GM21717 (cell line): Measurements from ENCODE around the gene FAM131C.
"Not testable (repeated sequence)": the region's sequence is repeated elsewhere in the genome, so short reads cannot be mapped to it uniquely, and the experiment has no call there.

Experiments used
- ATAC-seq: cut with Tn5 transposase; IDR thresholded peaks from one replicate; pipeline ENCODE4 v1.9.1; 2021; ENCODE audit warnings: mild to moderate bottlenecking, moderate library complexity; ENCODE audit not compliant: unreplicated experiment

The FAM131C gene

DNA sequence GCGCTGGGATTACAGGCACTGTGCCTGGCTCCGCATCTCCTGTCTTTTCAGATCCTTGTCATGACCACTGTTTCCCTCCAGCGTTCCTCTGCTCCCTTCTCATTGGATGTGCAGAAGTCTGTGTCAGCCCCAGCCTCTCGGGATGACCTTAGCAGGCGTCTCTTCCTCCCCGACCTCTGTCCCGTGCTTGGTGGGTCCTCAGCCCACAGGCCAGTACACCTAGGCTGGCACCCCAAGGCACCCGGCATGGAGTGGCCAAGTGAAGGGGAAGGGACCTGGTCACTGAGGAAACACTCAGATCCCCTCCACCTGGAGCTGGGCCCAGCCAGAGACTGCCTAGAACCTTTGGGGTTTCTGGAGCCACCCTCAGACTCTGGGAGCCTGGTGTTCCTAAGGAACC is 32.3 kb downstream of the FAM131C start:
- ATAC-seq: no peak

DNA sequence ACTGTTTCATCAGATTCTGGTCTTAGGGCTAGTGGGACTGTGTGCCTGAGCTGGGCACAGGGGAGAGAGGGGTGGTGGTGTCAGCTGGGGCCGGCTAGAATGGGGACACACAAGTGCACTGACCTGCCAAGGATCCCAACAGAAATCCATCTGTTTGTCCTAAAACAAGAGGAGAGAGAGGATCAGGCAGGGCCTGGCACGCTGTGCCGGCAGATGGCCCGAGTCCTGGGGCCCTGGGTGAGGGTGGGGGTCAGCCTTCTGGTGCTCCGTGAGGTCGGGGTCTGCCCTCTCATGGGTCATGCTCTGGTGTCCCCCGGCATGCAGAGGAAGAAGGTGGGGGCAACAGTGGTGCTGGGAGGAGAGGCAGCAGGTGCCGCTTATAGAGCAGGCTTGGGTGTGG is 33.6 kb downstream of the FAM131C start:
- not testable (repeated sequence) for ATAC-seq

DNA sequence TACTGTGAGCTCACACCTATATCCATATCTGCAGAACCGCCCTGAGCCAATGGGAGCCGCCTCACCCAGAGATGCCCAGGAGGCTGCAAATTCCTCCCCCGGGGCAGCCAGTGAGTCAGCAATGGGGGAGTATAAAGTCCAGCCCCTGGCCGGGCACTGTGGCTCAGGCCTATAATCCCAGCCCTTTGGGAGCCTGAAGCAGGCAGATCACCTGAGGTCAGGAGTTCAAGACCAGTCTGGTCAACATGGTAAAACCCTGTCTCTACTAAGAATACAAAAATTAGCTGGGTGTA is 34.9 kb downstream of the FAM131C start:
- ATAC-seq: no peak

DNA sequence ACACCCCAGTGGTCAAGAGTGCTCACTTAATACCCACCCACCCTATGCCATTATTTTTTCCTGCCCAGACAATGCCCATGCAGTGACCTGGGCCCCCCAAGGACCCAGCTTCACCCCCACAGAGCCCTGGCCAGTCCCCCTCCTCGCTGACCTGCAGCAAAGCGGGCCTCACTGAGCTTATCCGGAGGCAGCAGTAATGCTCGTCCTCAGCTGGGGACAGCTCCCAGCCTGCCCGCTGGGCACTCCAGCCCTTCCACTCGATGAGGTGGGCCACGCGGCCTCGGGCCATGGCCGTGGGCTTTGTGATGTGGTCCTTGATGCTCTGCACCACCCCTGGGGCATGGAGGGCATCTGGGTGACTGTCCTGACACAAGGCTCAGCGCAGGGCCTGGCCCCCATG is 37.0 kb downstream of the FAM131C start:
- ATAC-seq: not testable (repeated sequence)

DNA sequence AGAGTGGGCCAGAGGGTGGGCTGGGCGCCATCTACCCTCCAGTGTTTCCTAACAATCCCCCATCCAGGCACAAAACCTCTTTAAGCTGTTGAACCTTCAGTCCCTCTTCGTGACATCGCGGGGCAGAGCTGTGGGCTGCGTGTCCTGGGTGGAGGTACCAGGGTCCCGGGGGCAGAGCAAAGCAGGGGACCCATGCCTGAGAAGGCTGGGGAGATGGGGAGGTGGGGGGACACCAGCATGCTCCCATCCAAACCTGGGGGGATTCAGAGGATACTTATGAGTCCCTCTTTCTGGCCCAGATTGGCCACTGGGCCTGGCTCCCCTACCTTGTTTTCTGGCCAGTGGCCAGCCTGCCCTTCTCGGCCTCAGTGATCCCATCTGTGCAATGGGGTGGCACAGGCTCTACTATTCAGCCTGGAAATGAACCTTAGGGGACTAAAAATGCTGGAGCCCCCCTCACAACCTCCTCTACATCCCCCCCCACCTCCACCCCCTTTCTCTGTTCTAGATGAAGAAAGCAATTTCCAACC is 40.3 kb downstream of the FAM131C start:
- ATAC-seq: not testable (repeated sequence)

DNA sequence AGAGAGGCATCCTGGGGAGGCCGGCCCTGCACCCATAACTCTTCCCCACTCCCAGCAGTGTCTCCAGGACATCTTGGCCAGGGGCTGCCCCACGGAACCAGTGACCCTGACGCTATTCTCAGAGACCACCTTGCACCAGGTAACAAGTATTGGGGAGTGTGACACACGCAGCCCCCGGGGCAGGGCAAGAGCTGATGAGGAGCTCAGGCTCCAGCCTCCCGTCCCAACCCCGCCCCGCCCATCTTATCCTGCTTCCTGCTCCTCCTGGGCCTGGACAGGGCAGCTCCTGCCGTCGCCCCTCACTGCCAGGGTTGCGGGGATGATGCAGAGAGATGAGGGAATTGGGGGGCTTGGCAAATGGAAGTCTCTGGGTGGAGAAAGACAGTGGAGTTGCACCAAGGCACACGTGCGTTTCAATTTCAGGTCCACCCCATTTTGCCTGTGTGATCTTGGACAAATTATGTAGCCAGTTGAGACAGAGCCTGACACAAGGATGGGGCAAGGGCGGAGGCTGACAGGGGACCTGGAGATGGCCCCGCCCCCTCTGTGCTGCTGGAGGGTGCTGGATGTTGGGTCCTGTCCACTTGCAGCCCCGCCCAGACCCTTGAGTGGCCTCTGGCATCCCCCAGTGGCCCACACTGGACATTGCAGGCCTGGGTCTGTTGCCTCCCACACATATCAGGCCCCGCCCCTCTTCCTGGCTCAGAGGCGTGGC is 40.9 kb downstream of the FAM131C start:
- no peak for ATAC-seq

DNA sequence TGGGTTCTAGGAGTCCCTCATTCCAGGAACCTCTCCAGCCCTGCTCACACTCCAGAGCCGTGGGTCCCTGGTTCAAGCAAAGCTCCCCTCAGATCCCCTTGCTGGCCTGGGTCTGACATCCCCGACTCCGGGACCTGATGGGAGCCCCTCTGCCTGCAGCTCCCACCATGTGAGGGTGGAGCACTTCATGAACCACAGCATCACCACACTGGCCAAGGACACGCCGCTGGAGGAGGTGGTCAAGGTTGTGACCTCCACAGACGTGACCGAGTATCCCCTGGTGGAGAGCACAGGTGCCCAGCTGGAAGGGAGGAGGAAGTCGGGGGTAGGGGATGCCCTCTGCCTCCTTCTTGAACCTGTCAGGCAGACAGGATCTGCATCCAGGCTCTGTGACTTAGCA is 41.9 kb downstream of the FAM131C start:
- no peak for ATAC-seq

DNA sequence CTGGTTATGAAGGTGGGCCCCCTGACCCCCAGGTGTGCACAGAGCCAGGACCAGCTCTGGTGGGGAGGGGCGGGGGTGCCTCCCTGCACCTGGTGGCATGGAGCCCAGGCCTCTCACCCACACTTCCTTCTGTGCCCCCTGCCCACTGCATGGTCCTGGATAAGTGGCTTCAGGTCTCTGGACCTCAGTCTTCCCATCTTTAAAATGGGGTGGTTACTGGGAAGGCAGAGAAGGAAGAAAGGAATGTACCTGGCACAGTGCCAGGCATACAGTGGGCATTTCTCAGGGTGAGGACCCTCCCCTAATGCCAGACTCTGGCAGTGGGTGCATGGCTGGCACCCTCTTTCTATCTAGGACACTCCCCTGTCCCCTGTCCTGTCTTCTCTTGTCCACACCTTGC is 44.2 kb downstream of the FAM131C start:
- ATAC-seq: no peak

DNA sequence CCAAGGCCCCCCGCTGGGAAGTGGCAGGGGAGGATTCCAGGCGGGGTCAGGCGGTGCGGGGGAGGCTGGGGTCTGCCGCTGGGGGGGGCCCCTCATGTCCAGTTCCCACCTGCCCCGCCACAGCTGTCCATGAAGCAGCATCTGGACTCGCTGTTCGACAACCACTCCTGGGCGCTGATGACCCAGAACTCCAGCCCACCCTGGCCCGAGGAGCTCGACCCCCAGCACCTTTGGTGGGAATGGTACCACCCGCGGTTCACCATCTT is 44.5 kb downstream of the FAM131C start:
- not testable (repeated sequence) for ATAC-seq

DNA sequence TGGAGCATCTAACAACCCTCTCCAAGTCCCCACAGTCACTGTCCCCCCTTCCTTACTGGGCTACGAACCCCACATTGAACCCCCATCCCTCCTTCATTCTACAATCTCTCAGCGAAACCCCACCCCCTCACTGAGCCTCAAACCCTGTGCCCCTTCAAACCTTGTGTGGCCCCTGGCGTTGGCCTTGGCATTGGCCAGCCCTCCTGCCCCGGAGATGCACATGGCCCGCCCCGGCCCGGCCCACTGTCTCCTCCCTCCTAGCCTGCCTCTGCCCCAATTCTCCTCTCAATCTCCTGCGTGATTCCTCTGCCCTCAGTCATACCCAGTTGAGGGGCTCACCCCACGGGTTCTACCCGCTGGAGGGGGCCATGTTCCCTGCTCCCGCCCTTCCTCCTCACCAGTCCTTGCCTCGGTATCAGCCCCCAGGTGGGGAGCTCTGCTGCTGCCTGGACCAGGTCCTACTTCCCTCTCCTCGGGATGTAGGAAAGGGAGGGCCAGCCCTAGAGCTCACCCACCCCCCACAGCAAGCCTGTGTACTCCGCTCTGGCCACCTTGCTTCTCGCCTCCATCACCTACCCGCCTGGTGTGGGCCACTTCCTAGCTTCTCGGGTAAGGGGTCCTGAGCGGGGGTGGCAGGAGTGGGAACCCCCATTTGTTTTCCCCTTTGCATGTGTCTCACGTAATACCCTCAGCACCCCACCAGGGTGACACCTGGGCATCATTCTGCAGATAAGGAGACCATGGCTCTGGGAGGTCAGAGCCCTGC is 45.0 kb downstream of the FAM131C start:
- no peak for ATAC-seq

DNA sequence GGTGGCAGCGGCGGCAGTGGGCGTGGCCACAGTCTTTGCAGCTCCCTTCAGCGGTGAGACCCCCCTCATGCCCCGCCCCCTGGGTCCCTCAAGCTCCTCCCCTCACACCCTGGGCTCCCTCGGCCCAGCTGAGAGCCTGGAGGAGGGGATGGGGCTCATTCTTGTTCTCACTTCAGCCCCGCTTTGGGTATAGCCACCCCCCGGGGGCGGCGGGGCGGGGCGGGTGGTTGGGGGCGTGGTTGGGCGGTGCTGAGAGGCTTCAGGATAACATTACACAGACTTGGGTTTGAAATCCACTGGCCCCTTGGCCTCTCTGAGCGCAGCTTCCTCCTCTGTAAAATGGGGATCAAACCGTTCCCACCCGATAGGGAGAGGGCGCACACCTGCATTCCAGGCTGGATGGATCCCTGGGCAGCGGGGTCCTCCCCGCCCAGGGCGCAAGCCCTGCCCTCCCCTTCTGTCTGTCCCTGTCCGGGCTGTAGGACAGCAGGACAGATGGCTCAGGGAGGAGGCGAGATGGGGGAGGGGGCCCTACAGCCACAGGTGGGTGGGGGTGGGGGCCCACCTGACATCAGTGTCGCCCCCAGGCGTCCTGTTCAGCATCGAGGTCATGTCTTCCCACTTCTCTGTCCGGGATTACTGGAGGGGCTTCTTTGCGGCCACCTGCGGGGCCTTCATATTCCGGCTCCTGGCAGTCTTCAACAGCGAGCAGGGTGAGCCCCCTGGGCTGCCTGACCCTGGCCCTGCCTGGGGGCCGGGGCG is 46.5 kb downstream of the FAM131C start:
- no peak for ATAC-seq

DNA sequence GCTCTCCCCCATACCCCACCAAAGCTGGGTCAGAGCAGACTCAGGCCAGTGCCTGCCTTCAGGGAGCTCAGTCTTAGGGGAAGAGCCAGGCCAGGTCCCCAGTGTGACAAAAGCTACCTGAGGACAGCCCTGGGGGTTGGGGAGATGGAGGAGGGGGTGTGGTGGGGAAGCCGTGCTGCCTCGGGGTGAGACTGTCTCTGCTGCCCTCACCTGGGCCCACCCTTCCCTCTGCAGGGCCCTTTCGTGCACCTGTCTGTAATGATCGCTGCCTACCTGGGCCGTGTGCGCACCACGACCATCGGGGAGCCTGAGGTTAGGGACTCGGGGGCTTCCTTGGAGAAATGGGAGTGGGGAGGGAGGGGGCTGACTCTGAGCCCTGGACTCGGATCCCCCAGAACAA is 47.1 kb downstream of the FAM131C start:
- ATAC-seq: not testable (repeated sequence)

DNA sequence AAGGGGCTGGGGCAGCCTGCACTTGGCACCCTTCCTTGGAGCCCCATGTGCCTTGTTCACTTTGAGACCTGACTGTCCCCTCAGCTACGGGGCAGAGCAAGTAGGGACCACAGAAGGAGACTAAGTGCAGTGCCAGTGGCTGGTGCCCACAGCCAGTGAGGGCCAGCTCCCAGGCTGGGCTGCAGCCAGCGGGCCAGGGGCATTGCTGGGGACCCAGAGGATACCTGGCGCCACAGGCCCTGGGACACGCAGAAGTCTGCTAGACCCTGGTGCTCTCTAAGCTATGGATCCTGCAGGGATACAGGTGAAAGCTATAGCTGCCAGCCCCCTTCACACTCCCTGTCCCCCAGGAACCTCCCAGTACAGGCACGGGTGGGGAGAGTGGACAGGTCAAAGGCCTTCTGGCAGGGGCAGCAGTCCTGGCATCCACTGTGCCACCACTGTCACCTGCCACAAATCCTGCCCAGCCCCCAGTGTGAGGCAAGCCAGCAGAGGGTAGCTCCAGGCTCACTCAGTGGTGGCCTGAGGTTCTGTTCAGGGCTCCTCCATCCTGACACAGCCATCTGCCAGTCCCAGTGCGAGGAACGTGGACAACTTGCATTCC is 50.3 kb downstream of the FAM131C start:
- ATAC-seq: no peak

DNA sequence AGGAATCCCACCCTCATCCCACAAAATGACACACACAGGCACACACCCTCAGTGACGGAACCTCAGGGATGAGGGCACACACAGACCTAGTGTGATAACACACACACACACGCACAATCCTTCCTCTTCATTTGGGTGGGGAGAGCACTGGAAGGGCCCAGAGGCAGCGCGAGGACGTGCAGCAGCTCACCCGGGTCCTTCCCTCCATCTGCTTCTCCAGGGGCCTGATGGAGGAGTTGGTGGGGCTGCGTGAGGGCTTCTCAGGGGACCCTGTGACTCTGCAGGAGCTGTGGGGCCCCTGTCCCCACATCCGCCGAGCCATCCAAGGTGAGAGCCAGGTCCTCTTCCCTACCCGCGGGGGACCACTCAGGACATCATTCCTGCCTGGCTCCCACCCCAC is 51.1 kb downstream of the FAM131C start:
- ATAC-seq: no peak

DNA sequence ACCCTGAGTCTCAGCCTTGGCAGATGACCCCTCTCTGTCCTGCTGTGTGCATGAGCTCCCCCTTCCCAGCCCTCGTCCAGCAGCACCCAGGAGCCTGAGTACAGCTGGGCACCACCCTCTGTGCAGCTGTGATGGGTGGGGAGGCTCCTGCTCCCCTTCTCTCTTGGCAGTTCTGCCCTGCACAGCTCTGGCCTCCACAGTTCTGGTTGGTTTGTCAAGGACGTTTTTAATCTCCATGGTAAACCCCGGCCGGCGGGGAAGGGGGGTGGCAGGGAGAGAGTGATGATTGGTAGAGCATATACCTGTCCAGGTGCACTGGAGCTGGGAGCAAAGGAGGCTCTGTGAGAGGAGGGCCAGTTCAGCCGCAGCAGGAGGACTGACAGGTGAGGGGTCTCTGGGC is 51.8 kb downstream of the FAM131C start, which contains the start of gene CLCNKA:
CLCNKA (plus strand) TSS at position 356 of the 400 bp plus-strand sequence. CDS start 584 bp downstream, outside the sequence.
- ATAC-seq: no peak

DNA sequence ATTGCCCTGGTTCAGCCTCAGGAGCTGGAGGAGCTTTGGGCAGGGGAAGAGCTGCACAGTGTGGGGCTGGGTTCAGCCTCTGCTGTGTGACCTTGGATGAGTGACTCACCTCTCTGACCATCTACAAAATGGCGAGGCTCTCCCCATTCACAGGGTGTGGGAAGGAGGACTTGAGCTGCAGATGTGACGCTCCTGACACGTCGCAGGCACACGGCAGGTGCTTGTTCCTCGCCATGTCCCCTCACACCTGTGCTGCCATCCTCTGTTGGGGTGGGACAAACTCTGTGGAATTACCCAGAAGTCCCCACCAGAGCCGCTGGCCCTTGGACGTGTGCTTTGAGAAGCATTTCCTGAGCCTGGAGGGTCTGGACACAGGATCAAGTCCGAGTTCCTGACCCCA is 52.6 kb downstream of the FAM131C start:
- not testable (repeated sequence) for ATAC-seq

DNA sequence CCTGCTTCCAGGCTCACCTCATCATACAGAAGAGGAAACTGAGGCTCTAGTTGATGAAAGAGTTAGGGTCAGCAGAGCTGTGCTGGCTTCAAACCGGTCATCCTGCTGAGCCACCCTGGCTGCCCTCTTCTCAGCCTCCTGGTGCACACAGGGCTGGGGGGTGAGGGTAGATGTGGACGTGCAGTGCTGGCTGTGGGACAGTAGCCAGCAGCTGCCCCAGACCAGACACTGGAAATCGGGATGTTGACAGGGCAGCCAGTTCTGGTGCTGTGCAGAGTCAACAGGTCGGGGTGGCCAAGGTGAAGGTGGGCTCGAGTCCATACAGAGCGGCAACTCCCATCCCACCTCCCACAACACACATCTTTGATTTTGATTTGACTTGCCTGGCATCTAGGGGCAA is 53.1 kb downstream of the FAM131C start:
- ATAC-seq: no peak

DNA sequence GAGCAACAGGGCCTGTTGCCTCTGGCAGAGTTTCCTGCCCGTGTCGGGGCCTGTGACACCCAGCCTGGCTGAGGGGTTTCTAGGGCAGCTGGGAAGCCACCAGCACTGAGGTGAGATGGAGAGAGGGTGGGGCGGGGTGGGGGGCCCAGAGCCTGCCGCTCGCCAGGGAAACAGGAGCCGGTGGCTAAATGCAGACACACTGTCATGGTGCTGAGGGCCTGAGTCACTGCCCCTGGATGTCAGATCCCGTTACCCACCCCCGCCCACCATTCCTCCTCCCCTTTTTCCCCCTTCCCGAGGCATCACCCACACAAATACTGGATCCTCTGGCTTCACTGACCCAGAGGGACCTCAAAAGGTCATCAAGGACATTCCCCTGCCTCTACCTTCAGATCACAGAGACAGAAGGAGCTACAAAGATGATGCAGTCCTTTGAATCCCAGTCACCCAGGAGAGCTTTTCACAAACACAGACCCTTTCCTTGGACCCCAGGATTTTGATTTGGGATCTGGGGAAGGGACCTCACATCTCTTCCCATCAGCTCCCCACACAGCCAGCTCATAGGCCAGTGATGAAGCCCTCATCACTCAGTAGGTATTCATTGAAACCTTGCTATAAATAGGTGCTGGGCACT is 53.7 kb downstream of the FAM131C start:
- ATAC-seq: no peak

DNA sequence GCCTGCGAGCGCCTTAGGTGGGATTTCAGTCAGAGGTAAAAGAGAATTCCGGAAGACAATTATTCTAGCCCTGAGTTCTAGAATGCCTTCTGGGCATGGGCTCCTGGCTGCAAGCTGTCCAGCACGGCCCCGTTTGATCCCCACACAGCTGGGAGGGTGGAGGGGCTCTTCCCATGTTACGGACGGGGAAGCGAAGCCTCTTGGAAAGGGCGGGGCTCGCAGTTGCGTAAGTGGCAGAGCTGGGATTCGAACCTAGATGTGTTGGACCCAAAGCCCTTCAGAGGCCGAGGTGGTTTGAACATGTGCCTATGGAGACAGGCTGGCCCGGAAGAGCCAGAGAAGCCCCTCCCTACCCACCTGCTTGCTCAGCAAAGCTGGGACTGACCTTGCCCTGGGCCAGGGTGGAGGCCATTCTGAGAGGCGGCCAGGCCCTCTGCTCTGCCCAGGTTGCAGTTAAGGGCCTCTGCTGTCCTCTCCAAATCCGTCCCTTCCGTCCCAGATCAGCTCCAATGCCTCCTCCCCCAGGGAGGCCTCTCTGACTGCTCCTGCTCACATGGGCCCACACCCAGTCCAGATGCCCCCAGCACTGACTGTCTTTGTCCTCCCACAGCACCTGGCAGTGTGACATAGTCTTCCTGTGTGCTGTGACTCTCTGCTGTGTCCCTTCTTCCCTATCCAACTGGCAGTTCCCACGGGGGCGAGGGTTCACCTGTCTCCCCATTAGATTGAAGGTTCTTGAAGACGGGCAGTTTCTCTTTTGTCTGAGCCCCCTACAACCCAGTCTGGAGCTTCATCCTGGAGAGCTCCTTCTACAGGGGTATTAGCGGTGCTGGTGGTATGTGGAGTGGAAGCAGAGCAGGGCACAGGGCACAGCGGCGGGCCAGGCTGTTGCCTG is 54.5 kb downstream of the FAM131C start:
- ATAC-seq: no peak

DNA sequence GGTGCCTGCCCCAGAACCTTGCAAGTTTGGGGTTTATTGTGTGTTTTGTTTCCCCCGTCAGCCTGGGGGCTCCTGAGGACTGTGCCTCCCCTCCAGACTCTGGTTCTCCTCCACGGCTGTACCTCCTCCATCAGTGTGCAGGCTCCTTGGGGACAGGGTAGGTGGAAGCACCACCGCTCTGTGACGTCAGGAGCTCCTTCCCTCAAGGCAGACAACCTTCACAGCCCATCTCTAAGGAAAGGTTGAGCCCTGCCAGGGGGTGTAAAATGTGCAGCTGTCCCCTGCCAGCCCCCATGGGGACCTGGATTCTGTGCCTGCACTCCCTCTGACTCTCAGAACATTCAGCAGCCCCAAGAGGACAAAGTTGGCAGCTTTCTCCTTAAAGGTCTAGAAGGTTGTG is 55.1 kb downstream of the FAM131C start:
- ATAC-seq: no peak
